Measurements from ENCODE around the gene AHCYL1.

The AHCYL1 gene

GRCh38 chr1:109988349-109988914 is 3.9 kb downstream of the AHCYL1 start:
- no peak overlapping the region for H3K4me3 ChIP-seq (ENCODE audit: low read depth, low read length)
- TF ChIP-seq MAX (IDR thresholded peaks at IDR 0.05; ENCODE audit: low read depth, low read length) = no peak
- TF ChIP-seq MYC (IDR thresholded peaks at IDR 0.05; ENCODE audit: low read depth, low read length) = no peak
- TF ChIP-seq CTCF (IDR thresholded peaks at IDR 0.05; ENCODE audit: low read depth, low read length) = no peak
- no peak for TF ChIP-seq POLR2A (IDR thresholded peaks at IDR 0.05; ENCODE audit: extremely low read depth, insufficient read length)

GRCh38 chr1:109989506-109990301 is 5.1 kb downstream of the AHCYL1 start:
- peak; percentile 41 for DNase-seq (ENCODE audit: low read depth)
- no peak overlapping the region for H3K4me3 ChIP-seq (ENCODE audit: low read depth, low read length)

More at GRCh38 chr1:109988349-109988914, 3.9 kb downstream of the AHCYL1 start:
- no peak for DNase-seq (ENCODE audit: low read depth)

GRCh38 chr1:109990302-109990653 is 5.7 kb downstream of the AHCYL1 start:
- TF ChIP-seq POLR2A (IDR thresholded peaks at IDR 0.05; ENCODE audit: extremely low read depth, insufficient read length) (no peak), MAX (IDR thresholded peaks at IDR 0.05; ENCODE audit: low read depth, low read length) (no peak), CTCF (IDR thresholded peaks at IDR 0.05; ENCODE audit: low read depth, low read length) (no peak), MYC (IDR thresholded peaks at IDR 0.05; ENCODE audit: low read depth, low read length) (no peak)
- no peak for DNase-seq (ENCODE audit: low read depth)
- H3K4me3 ChIP-seq (ENCODE audit: low read depth, low read length) = no peak overlapping the region

More at GRCh38 chr1:109989506-109990301, 5.1 kb downstream of the AHCYL1 start:
- no peak for TF ChIP-seq MAX (IDR thresholded peaks at IDR 0.05; ENCODE audit: low read depth, low read length)
- TF ChIP-seq POLR2A (IDR thresholded peaks at IDR 0.05; ENCODE audit: extremely low read depth, insufficient read length) = no peak
- no peak for TF ChIP-seq MYC (IDR thresholded peaks at IDR 0.05; ENCODE audit: low read depth, low read length)
- no peak for TF ChIP-seq CTCF (IDR thresholded peaks at IDR 0.05; ENCODE audit: low read depth, low read length)

GRCh38 chr1:109991400-109991925 is 6.9 kb downstream of the AHCYL1 start:
- no peak for DNase-seq (ENCODE audit: low read depth)
- no peak for TF ChIP-seq CTCF (IDR thresholded peaks at IDR 0.05; ENCODE audit: low read depth, low read length)
- no peak for TF ChIP-seq MAX (IDR thresholded peaks at IDR 0.05; ENCODE audit: low read depth, low read length)
- no peak for TF ChIP-seq POLR2A (IDR thresholded peaks at IDR 0.05; ENCODE audit: extremely low read depth, insufficient read length)
- TF ChIP-seq MYC (IDR thresholded peaks at IDR 0.05; ENCODE audit: low read depth, low read length) = no peak
- no peak overlapping the region for H3K4me3 ChIP-seq (ENCODE audit: low read depth, low read length)

GRCh38 chr1:109993885-109994284 is 9.3 kb downstream of the AHCYL1 start:
- no peak for DNase-seq (ENCODE audit: low read depth)
- H3K4me3 ChIP-seq (ENCODE audit: low read depth, low read length) = no peak overlapping the region

More at GRCh38 chr1:109993885-109994284, 9.3 kb downstream of the AHCYL1 start:
- no peak for TF ChIP-seq MYC (IDR thresholded peaks at IDR 0.05; ENCODE audit: low read depth, low read length)
- TF ChIP-seq MAX (IDR thresholded peaks at IDR 0.05; ENCODE audit: low read depth, low read length) = no peak
- TF ChIP-seq CTCF (IDR thresholded peaks at IDR 0.05; ENCODE audit: low read depth, low read length) = no peak
- no peak for TF ChIP-seq POLR2A (IDR thresholded peaks at IDR 0.05; ENCODE audit: extremely low read depth, insufficient read length)
